ENCODE measurements around the gene CEP128.

The CEP128 gene

GRCh38 chr14:80637756-80638619 is 303.6 kb downstream of the CEP128 start:
- Mint-ChIP-seq H3K9me3 (no peaks in the 10 kb centered on the region), H3K27me3 (no peaks in the 10 kb centered on the region), H3K36me3 (ENCODE audit: low read depth) (no peaks in the 10 kb centered on the region), H3K4me3 (no peak overlapping the region), H3K4me1 (ENCODE audit: low read depth) (no peaks in the 10 kb centered on the region), H3K27ac (no peak overlapping the region)
- intact Hi-C loops (cut with micrococcal nuclease) = no loop called here

- Mint-ChIP-seq H3K9me3 (no peaks in the 10 kb centered on the region), H3K36me3 (ENCODE audit: low read depth) (no peaks in the 10 kb centered on the region), H3K4me1 (ENCODE audit: low read depth) (no peaks in the 10 kb centered on the region), H3K27ac (no peak overlapping the region), H3K27me3 (no peaks in the 10 kb centered on the region), H3K4me3 (no peak overlapping the region)
- intact Hi-C loops (cut with micrococcal nuclease) = no loop called here
Measured at GRCh38 chr14:80636071-80636470, 305.5 kb downstream of the CEP128 start.

DNA sequence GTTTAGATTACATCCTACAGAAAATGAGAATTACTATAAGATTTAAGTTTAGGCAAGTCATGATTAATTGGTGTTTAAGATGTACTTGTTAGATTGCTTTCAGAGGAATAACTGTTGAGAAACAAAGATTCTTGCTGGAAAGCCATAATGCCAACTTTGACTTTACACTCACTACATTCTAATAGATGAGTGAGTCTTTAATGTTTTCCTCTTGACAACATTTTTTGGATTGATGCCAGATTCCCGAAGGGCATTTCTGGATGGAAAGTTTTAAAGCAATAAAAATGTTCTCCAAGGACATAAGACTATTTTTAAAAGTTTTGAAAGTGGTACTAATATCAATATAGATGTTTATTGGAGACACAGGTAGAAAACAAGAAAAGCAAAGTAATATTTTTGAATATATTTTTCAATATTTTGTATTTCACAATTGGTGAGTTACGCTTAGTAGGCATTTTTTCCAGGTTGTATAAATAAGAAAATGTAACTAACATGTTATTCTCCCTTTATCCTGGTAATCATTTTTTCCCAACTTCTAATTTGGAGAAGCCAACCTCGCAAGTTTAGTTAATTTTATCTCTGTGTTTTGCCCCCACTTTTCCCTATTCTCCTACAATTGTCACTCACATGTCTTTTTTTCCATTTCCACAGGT is 307.3 kb downstream of the CEP128 start:
- Mint-ChIP-seq H3K9me3 (no peaks in the 10 kb centered on the region), H3K4me1 (ENCODE audit: low read depth) (no peaks in the 10 kb centered on the region), H3K27ac (no peak overlapping the region), H3K27me3 (no peaks in the 10 kb centered on the region), H3K36me3 (ENCODE audit: low read depth) (no peaks in the 10 kb centered on the region), H3K4me3 (no peak overlapping the region)
- intact Hi-C loops (cut with micrococcal nuclease) = no loop called here

DNA sequence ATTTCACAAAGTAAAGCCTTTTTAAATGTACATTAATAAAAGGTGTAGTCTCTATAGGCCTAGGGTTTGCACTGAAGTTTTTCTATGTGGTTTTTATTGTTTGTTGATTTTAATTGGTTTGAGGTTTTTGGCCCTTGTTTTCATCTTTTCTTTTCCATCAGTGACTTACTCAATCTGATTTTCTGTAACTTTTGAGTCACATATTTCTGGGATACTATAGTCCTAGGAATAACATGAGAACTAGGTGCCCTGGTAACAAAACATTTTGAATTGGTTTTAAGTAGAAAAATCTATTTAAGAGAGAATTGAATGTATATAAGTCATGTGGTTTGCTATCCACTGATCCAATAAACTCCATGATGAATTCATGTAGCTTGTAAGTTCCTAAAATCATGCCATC is 311.9 kb downstream of the CEP128 start:
- Mint-ChIP-seq H3K27me3 (no peaks in the 10 kb centered on the region), H3K9me3 (peaks cover 18% of the 10 kb centered on the region), H3K4me3 (no peak overlapping the region), H3K27ac (no peak overlapping the region), H3K4me1 (ENCODE audit: low read depth) (no peaks in the 10 kb centered on the region), H3K36me3 (ENCODE audit: low read depth) (no peaks in the 10 kb centered on the region)
- intact Hi-C loops (cut with micrococcal nuclease) = no loop called here

- Mint-ChIP-seq H3K27me3 (no peaks in the 10 kb centered on the region), H3K36me3 (ENCODE audit: low read depth) (no peaks in the 10 kb centered on the region), H3K4me1 (ENCODE audit: low read depth) (no peaks in the 10 kb centered on the region), H3K27ac (no peak overlapping the region), H3K4me3 (no peak overlapping the region), H3K9me3 (peaks cover 18% of the 10 kb centered on the region)
- intact Hi-C loops (cut with micrococcal nuclease) = no loop called here
Measured at GRCh38 chr14:80628547-80628946, 313.0 kb downstream of the CEP128 start.

- no peaks in the 10 kb centered on the region for H3K27me3 Mint-ChIP-seq
- H3K36me3 Mint-ChIP-seq (ENCODE audit: low read depth) = no peaks in the 10 kb centered on the region
- no peaks in the 10 kb centered on the region for H3K4me1 Mint-ChIP-seq (ENCODE audit: low read depth)
- H3K9me3 Mint-ChIP-seq = peaks cover 18% of the 10 kb centered on the region
- H3K4me3 Mint-ChIP-seq = no peak overlapping the region
- H3K27ac Mint-ChIP-seq = no peak overlapping the region
- intact Hi-C loops (cut with micrococcal nuclease) = no loop called here
Measured at GRCh38 chr14:80627745-80628144, 313.8 kb downstream of the CEP128 start.

DNA sequence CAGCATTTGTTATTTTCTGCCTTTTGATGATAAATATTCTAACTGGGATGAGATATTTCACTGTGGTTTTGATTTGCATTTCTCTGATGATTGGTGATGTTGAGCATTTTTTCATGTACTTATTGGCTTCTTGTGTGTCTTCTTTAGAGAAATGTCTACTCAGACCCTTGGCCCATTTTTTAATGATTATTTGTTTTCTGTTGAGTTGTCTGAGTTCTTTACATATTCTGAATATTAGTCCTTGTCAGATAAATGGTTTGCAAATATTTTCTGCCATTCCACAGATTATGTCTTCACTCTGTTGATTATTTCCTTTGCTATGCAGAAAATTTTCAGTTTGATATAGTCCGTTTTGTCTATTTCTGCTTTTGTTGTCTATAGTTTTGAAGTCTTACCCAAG is 317.0 kb downstream of the CEP128 start:
- H3K4me1 Mint-ChIP-seq (ENCODE audit: low read depth) = no peaks in the 10 kb centered on the region
- no peaks in the 10 kb centered on the region for H3K27me3 Mint-ChIP-seq
- H3K9me3 Mint-ChIP-seq = peaks cover 28% of the 10 kb centered on the region
- intact Hi-C loops (cut with micrococcal nuclease) = no loop called here
- H3K36me3 Mint-ChIP-seq (ENCODE audit: low read depth) = no peaks in the 10 kb centered on the region
- no peak overlapping the region for H3K27ac Mint-ChIP-seq
- no peak overlapping the region for H3K4me3 Mint-ChIP-seq

- Mint-ChIP-seq H3K9me3 (peaks cover 26% of the 10 kb centered on the region), H3K36me3 (ENCODE audit: low read depth) (no peaks in the 10 kb centered on the region), H3K27ac (no peak overlapping the region), H3K4me3 (no peak overlapping the region), H3K27me3 (no peaks in the 10 kb centered on the region), H3K4me1 (ENCODE audit: low read depth) (no peaks in the 10 kb centered on the region)
- intact Hi-C loops (cut with micrococcal nuclease) = no loop called here
Measured at GRCh38 chr14:80621701-80622100, 319.8 kb downstream of the CEP128 start.

GRCh38 chr14:80620434-80620833 is 321.1 kb downstream of the CEP128 start:
- Mint-ChIP-seq H3K36me3 (ENCODE audit: low read depth) (no peaks in the 10 kb centered on the region), H3K9me3 (peaks cover 15% of the 10 kb centered on the region), H3K4me3 (no peak overlapping the region), H3K27ac (no peak overlapping the region), H3K27me3 (no peaks in the 10 kb centered on the region), H3K4me1 (ENCODE audit: low read depth) (no peaks in the 10 kb centered on the region)
- intact Hi-C loops (cut with micrococcal nuclease) = no loop called here

GRCh38 chr14:80618751-80619329 is 322.7 kb downstream of the CEP128 start:
- no peaks in the 10 kb centered on the region for H3K4me1 Mint-ChIP-seq (ENCODE audit: low read depth)
- intact Hi-C loops (cut with micrococcal nuclease) = no loop called here
- H3K9me3 Mint-ChIP-seq = peaks cover 11% of the 10 kb centered on the region
- H3K27ac Mint-ChIP-seq = no peak overlapping the region
- no peak overlapping the region for H3K4me3 Mint-ChIP-seq
- no peaks in the 10 kb centered on the region for H3K27me3 Mint-ChIP-seq
- H3K36me3 Mint-ChIP-seq (ENCODE audit: low read depth) = no peaks in the 10 kb centered on the region

GRCh38 chr14:80615831-80616230 is 325.7 kb downstream of the CEP128 start:
- Mint-ChIP-seq H3K4me3 (no peak overlapping the region), H3K27ac (no peak overlapping the region), H3K9me3 (peaks cover 11% of the 10 kb centered on the region), H3K27me3 (no peaks in the 10 kb centered on the region), H3K4me1 (ENCODE audit: low read depth) (no peaks in the 10 kb centered on the region), H3K36me3 (ENCODE audit: low read depth) (no peaks in the 10 kb centered on the region)
- intact Hi-C loops (cut with micrococcal nuclease) = no loop called here

DNA sequence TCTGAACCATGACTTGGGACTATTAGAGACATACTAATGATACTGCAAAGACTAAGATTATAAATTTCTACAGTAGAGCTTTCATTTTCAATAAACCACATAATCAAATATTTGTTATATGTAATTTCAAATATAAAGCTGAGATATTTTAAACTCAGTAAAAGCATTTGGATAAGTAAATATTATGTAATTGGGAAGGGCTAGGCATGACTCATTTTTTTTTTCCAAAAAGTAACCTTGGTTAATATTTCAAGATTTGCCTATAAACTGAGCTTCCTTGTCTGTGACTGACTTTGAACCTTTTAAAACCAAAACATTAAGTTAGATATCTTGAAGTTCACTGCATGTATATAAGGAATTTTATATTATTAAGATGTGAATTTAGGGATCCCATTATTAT is 332.5 kb downstream of the CEP128 start:
- intact Hi-C loops (cut with micrococcal nuclease) = no loop called here
- H3K27ac Mint-ChIP-seq = no peak overlapping the region
- H3K36me3 Mint-ChIP-seq (ENCODE audit: low read depth) = no peaks in the 10 kb centered on the region
- no peaks in the 10 kb centered on the region for H3K27me3 Mint-ChIP-seq
- no peaks in the 10 kb centered on the region for H3K4me1 Mint-ChIP-seq (ENCODE audit: low read depth)
- H3K4me3 Mint-ChIP-seq = no peak overlapping the region
- no peaks in the 10 kb centered on the region for H3K9me3 Mint-ChIP-seq

DNA sequence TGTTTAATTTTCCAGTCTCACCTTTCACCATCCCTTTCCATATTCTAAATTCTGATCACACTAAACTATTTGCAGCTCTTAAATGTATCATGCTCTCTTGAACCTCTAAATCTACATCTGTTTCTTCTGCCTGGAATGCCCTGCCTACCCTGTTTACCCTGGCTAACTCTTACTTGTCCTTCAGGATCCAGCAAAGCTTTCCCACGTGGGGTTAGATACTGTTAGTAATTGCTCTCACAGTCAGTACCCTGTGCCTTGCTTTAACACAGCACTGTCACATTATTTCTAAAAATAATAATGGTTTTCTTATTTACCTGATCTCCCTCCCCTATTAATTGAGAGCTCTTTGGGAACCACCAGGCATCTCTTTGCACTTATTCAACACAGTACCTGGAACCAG is 333.0 kb downstream of the CEP128 start:
- intact Hi-C loops (cut with micrococcal nuclease) = no loop called here
- Mint-ChIP-seq H3K9me3 (no peaks in the 10 kb centered on the region), H3K4me3 (no peak overlapping the region), H3K36me3 (ENCODE audit: low read depth) (no peaks in the 10 kb centered on the region), H3K4me1 (ENCODE audit: low read depth) (no peaks in the 10 kb centered on the region), H3K27me3 (no peaks in the 10 kb centered on the region), H3K27ac (no peak overlapping the region)

GRCh38 chr14:80607430-80608190 is 333.9 kb downstream of the CEP128 start:
- H3K27me3 Mint-ChIP-seq = no peaks in the 10 kb centered on the region
- no peaks in the 10 kb centered on the region for H3K4me1 Mint-ChIP-seq (ENCODE audit: low read depth)
- H3K9me3 Mint-ChIP-seq = no peaks in the 10 kb centered on the region
- intact Hi-C loops (cut with micrococcal nuclease) = no loop called here
- no peak overlapping the region for H3K4me3 Mint-ChIP-seq
- no peak overlapping the region for H3K27ac Mint-ChIP-seq
- H3K36me3 Mint-ChIP-seq (ENCODE audit: low read depth) = no peaks in the 10 kb centered on the region

Measured in dendritic cell treated with granulocyte-macrophage colony-stimulating factor and Interleukin-4, amounts not matched to agents 40 ng/mL and 50 ng/mL, for 4 days (primary cell).